Ovary (tissue), 9 donors: ENCODE measurements around the gene OR9Q1. TPM values are rescaled to one million over a fixed set of nuclear protein-coding genes. Genes with fewer than 3 reads are reported as not detected.

Source experiments
- DNase-seq, 5 donors: peaks; one replicate each; pipeline ENCODE4 v3.0.0-alpha.2; 2019 to 2020
- H3K27ac ChIP-seq, 2 donors: fragments of 200-600 bp; one replicate each; pipeline versions ENCODE4 v1.5.1 to v1.8.0; 2019 to 2022
- H3K27me3 ChIP-seq: fragments of 200-600 bp; one replicate; pipeline ENCODE4 v1.8.0; 2022
- H3K36me3 ChIP-seq: fragments of 200-600 bp; sonication (generic); one replicate; pipeline ENCODE4 v1.5.1; 2019
- H3K4me1 ChIP-seq: one replicate; pipeline ENCODE4 v1.8.1; 2013; ENCODE audit warnings: mild to moderate bottlenecking, moderate library complexity; ENCODE audit not compliant: insufficient read depth
- H3K4me3 ChIP-seq: fragments of 200-600 bp; sonication (generic); one replicate; pipeline ENCODE4 v1.5.1; 2017
- H3K9me3 ChIP-seq, 2 donors: fragments of 200-600 bp in 1 of 2; sonication (generic) in 1 of 2; one replicate each; pipeline versions ENCODE4 v1.5.1 to v1.8.1; 2013 to 2019; ENCODE audit warnings: mild to moderate bottlenecking in 1 of 2, moderate library complexity in 1 of 2
- EP300 ChIP-seq: sonication (generic); formaldehyde crosslinking; IDR thresholded peaks from one replicate; pipeline ENCODE4 v1.6.1; 2017; ENCODE audit warnings: antibody characterized with exemption
- POLR2A ChIP-seq: fragments of 450-650 bp; IDR thresholded peaks from one replicate; pipeline ENCODE4 v1.6.1; 2017; ENCODE audit warnings: antibody characterized with exemption, mild to moderate bottlenecking, moderate library complexity
- WGBS, 3 donors: extraction: QIAGEN DNeasy Blood & Tissue Kit in 1 of 3; methylation state at CpG; one replicate each; pipeline versions ENCODE4 v1.1.5 to v1.1.7; 2013 to 2017; 5-methylcytosine and 5-hydroxymethylcytosine counted together
- intact Hi-C, 4 donors: fragments of 100-400 bp; cut with DNase I; formaldehyde crosslinking; loops; one replicate each; pipeline versions ENCODE4 v1.11.0 to v1.15.1; 2022 to 2023
- polyA plus RNA-seq, 2 donors: library from polyadenylated mRNA; stranded (reverse); fragments of 200-250 nt in 1 of 2; fragments of 350-450 nt in 1 of 2; fragmentation: Illumina TruSeq in 1 of 2; extraction: RNeasy Lipid Tissue Mini Kit (QIAGEN cat#74804) in 1 of 2; gene quantifications; one replicate each; pipeline ENCODE4 v1.2.3, GENCODE V29; 2013 to 2014
- total RNA-seq, 7 donors: library from RNA; depleted of rRNA in 2 of 7; stranded (reverse); fragments of >200 nt in 2 of 7; fragmentation: NEBNext Ultra II Directional in 3 of 7; extraction: Animal tissue kit (Norgen Biotek cat#: 25700) in 3 of 7; gene quantifications; one replicate each; pipeline versions ENCODE4 v1.1.0 to v1.2.4, GENCODE V29; 2016 to 2023
- TF ChIP-seq, protein P1 (sequence below), 3 donors: fragments of 450-650 bp in 2 of 3; fragments of 200-600 bp in 1 of 3; IDR thresholded peaks; one replicate each; pipeline versions ENCODE4 v1.5.1 to v1.8.0; 2016 to 2022; ENCODE audit warnings: antibody characterized with exemption in 3 of 3, mild to moderate bottlenecking in 1 of 3
- donor health status: DM: no; HTN: no; CAD: no; lungs with moderate emphysema.
- donor health status: DM: no; HTN: no; CAD: no.
- donor health status: Bipolar disorder and iron deficiency.
- donor health status: DM: yes; HTN: yes; CAD: no.
- donor health status: DM: no; HTN: no; CAD: no.
- donor health status: DM: yes; HTN: yes; CAD: no.

OR9Q1 gene
- total and polyA plus RNA-seq, 9 donors = not detected

DNA sequence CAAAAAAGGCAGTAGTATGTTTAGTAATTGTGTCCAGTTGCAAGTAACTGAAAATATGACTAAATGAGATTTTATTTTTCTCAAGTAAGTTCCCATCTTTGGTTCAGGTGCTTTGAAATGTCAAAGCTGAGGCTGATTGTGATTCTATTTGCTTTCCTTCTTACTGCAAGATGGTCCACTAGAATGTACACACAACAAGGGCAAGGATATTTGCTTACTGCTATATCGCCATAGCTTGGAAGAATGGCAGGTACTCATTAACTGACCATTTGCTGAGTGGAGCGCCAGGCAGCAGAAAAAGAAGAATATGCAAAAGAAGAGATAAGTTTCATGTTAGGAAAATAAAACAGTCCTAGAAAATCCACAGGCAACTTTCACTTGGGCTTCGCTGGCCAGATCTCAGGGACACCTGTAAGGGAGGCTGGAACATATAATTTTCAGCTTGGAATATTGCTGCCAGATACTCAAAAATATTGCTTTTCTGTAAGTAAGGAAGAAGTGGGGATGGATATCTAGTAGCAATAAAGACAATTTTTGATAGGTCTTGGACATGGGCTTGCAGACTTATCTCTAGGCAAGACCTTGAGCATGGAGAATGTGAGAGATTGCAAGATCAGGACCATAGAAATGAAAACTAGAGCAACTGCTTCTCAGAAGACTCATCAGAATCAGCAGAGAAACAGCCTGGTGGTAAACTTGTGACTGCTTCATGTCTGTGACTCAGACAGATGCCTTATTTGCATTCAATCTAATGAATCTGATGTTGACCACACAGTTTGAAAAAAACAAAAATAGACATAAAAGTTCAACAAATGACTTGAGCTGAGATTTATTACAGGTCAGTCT lies 44.8 kb upstream of the OR9Q1 start:
- 87 to 96% (median 89%) methylated on average over 3 of the region's 3 CpGs for WGBS, 3 donors
- Histone ChIP-seq H3K9me3 (no peaks in the 10 kb centered on the region), H3K4me3 (no peak overlapping the region), H3K36me3 (no peaks in the 10 kb centered on the region), H3K27ac (no peak overlapping the region), H3K4me1 (no peaks in the 10 kb centered on the region), H3K27me3 (no peaks in the 10 kb centered on the region)
- intact Hi-C loops = no loop called here
- TF ChIP-seq, protein P1, sequence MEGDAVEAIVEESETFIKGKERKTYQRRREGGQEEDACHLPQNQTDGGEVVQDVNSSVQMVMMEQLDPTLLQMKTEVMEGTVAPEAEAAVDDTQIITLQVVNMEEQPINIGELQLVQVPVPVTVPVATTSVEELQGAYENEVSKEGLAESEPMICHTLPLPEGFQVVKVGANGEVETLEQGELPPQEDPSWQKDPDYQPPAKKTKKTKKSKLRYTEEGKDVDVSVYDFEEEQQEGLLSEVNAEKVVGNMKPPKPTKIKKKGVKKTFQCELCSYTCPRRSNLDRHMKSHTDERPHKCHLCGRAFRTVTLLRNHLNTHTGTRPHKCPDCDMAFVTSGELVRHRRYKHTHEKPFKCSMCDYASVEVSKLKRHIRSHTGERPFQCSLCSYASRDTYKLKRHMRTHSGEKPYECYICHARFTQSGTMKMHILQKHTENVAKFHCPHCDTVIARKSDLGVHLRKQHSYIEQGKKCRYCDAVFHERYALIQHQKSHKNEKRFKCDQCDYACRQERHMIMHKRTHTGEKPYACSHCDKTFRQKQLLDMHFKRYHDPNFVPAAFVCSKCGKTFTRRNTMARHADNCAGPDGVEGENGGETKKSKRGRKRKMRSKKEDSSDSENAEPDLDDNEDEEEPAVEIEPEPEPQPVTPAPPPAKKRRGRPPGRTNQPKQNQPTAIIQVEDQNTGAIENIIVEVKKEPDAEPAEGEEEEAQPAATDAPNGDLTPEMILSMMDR (IDR thresholded peaks at IDR 0.05) = no peak
- TF ChIP-seq POLR2A (no peak), EP300 (no peak)
- DNase-seq = no peak

DNA sequence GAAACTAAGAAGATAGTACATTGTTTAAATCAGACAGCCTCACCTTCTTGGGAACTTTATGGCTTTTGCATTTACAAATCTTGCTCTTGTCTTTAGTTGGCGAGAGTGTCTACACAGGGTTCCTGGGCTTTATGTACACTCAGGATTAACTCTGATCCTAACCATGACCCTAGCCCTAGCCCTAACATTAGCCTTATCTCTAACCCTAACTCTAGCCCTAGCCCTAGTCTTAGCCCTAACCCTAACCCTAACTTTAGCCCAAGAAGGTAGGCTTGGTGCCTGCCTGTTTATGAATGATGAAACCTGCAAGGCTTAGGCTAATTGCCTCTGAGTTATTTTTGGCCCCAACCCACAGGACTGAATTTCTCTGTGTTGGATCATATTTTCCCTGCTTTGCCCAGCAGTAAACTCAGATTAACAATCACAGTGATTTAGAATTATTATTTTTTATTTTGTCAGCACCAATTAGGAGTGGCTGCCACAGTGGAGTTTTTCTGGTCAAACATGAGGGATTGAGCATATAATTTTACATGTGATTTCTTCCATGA lies 44.1 kb upstream of the OR9Q1 start:
- Histone ChIP-seq H3K36me3 (no peaks in the 10 kb centered on the region), H3K9me3 (no peaks in the 10 kb centered on the region), H3K27ac (no peak overlapping the region), H3K27me3 (no peaks in the 10 kb centered on the region), H3K4me1 (no peaks in the 10 kb centered on the region), H3K4me3 (no peak overlapping the region)
- TF ChIP-seq, protein P1 (IDR thresholded peaks at IDR 0.05) = no peak
- no peak for TF ChIP-seq EP300
- TF ChIP-seq POLR2A = no peak
- intact Hi-C loops = no loop called here
- DNase-seq = no peak
- 66 to 78% (median 70%) methylated on average over 1 of the region's 1 CpG for WGBS, 3 donors

DNA sequence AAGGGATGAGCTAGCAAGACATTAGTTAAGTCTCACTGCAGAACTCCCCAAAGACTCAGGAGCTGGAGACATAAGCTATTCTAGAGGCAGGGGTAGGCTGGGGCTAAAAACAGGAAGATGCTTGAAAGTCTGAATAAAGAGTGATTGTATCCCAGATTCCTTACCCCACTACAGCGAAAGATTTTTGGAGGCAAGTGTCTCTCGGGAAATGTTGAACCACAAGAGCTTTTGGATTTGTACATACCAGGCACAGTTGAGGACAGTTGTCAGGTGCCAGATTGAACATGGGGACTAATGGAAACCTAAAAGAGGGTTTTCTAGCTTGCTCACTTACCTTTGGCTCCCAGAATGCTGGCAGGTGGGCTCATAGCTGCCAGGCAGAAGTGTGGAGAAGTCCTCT lies 43.5 kb upstream of the OR9Q1 start:
- H3K4me1 ChIP-seq = no peaks in the 10 kb centered on the region
- no peaks in the 10 kb centered on the region for H3K36me3 ChIP-seq
- no peak for DNase-seq
- intact Hi-C loops = no loop called here
- WGBS, 3 donors = 91 to 98% (median 95%) methylated on average over 2 of the region's 2 CpGs
- no peaks in the 10 kb centered on the region for H3K9me3 ChIP-seq
- no peak overlapping the region for H3K27ac ChIP-seq
- H3K4me3 ChIP-seq = no peak overlapping the region
- H3K27me3 ChIP-seq = no peaks in the 10 kb centered on the region
- TF ChIP-seq EP300 (no peak), POLR2A (no peak)
- TF ChIP-seq, protein P1 (IDR thresholded peaks at IDR 0.05) = no peak

DNA sequence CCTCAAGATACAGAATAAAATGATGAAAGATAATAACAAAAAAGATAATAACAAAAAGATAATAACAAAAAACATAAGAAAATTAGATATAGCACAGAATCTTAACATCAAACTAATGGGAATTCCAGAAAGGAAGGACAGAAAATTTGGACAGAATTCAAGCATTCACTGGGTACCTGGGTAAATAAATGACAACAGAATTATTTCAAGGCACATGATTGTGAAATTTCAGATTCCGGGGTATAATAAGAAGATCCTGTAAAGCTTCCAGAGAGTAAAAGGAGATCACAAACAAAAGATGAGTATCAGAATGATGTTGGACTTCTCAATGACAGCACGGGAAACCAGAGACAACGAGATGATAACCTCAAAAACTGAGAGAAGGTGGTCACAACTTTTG lies 42.1 kb upstream of the OR9Q1 start:
- Histone ChIP-seq H3K4me1 (no peaks in the 10 kb centered on the region), H3K27ac (no peak overlapping the region), H3K9me3 (no peaks in the 10 kb centered on the region), H3K4me3 (no peak overlapping the region), H3K27me3 (no peaks in the 10 kb centered on the region), H3K36me3 (no peaks in the 10 kb centered on the region)
- no peak for DNase-seq
- WGBS, 3 donors = 72 to 76% (median 74%) methylated on average over 3 of the region's 3 CpGs
- intact Hi-C loops = no loop called here
- TF ChIP-seq, protein P1 (IDR thresholded peaks at IDR 0.05) = no peak
- TF ChIP-seq EP300 (no peak), POLR2A (no peak)
